Suppressor macrophage (primary cell): Measurements from ENCODE around the gene GKAP1.
"Not testable (repeated sequence)": the region's sequence is repeated elsewhere in the genome, so short reads cannot be mapped to it uniquely, and the experiment has no call there.

Experiments used
- DNase-seq, 4 experiments: peaks; one replicate each; pipeline ENCODE4 v3.0.0-alpha.2; 2020 to 2022
- total RNA-seq, 17 experiments: gene quantifications; one replicate each; lab custom pipeline; 2026; ENCODE audit warnings: mixed read lengths in 6 of 17, inconsistent platforms in 3 of 17; lab: John Stamatoyannopoulos, UW

GKAP1 gene
- total RNA-seq = 0.14 to 2.1 (median 0.81) reads per million in 17 experiments

DNA sequence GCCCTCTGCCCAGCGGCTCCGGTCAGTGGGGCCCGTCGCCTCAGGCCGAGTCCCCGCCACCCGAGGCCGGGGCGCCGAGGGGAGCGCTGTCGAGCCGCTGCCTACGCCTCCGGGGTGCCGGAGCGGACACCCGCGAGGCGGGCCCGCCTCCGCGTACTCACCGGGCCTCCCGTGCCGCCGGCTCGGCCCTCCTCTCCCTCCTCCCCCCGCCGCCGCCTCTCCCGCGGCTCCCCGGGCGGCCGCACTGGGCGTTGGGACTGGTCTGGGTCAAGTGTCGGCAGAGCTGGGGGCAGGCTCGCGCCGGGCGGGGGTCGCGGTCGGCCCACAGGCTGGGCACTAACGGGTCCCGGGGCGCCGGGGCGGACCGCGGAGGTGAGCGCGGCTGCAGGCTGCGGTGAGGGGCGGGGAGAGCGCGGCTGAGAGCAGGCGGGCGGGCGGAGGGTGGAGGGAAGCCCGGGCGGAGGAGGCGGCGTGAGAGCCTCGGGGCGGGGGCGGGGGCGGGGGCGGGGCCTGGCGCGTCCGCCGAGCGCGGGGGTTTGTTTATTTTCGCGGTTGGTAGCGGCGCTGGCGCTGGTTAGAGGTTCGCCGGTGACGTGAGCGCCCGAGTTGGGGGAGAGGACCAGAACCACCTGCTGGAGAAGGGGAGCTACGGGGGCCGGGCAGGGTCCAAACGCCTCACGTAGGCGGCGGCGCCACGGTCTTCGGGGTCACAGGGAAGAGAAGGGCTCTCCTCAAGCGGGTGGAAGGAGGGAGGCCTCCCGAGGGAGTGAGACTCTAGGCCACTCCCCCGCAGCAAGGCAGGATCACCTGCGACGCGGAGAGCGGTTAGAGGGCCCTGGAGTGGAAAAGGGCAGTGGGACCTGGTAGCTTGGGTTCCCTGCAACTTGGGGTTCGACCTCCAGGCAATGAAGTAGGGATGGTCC lies at the start of gene GKAP1:
TSS of gene GKAP1 (minus strand) at position 414 of the 923 bp plus-strand sequence. CDS start 11,252 bp downstream, outside the sequence.
- peak; percentile 53 to 83 (median 68) for DNase-seq

DNA sequence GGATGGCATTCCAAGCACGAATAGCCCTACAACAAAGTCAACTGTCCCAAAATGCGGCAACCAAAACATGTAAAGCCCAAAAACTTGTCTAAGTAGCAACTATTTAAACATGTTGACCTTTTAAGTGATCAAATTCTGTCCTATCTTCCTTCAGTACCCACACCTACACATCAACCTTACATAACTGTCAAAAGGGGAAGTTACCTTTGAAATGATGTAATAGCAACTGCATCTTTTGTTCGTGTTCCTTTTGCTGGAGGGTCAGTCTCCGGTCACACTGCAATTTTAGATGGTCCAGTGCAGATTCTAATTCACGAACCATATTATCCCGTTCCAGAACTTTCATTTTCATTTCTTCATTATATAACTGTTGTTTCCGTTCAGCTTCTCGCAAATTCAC lies 32.3 kb upstream of the GKAP1 start:
- DNase-seq = peak in 2 of 4 experiments; percentile 6 to 11

DNA sequence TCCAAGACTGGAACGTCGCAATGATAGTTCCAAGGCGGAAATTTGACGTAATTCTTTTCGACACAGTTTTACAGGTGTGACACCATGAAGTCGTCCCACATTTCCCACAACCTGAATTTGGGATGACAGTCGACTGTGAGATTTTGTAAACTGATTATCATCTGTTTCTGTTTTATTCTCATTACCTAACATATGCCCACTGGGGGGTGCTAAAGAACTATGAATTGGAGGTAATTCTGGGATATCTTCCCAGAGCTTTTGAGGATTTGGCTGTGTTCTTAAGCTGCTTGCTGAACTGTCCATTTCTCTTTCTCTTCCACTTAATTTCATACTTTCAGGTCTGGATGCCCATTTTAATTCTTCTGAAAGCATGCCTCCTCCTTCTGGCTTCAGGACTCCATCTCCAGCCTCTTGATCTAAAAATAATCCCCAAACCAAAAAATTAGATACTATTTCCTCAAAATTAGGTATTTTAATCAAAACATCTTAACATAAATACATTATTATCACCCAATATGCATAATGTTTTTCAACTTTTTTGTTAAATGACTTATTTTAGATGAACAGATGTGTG lies 19.6 kb upstream of the GKAP1 start:
- not testable (repeated sequence) for DNase-seq

DNA sequence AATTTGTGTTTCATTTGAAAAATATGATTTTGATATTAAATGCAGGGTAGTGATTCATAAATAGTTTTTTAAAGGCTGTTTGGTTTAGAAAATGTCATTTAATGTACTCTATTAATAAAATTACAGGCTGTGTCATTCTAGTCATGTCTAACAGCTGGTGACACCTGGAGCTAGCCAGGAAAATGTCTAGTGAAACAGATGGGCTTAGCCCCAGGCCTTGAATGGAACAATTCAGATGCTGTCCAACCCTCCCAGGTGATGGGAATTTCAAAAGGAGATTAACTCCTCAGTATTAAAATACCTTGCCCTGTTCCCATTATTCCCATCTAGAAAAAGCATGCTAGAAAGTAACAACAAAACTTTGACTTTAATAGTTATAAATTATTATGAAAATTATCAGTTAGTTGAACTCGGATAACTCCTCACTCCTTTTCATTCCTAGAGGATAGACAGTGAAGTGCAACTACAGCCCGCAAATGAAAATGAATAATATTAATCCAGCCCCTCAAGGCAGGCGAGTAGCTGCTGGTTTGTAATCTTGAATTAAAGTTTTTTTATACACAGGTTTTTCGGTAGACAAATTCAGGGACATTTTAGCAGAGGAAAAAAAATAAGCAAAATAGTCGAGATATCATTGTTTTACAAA lies 13.0 kb upstream of the GKAP1 start:
- not testable (repeated sequence) for DNase-seq

DNA sequence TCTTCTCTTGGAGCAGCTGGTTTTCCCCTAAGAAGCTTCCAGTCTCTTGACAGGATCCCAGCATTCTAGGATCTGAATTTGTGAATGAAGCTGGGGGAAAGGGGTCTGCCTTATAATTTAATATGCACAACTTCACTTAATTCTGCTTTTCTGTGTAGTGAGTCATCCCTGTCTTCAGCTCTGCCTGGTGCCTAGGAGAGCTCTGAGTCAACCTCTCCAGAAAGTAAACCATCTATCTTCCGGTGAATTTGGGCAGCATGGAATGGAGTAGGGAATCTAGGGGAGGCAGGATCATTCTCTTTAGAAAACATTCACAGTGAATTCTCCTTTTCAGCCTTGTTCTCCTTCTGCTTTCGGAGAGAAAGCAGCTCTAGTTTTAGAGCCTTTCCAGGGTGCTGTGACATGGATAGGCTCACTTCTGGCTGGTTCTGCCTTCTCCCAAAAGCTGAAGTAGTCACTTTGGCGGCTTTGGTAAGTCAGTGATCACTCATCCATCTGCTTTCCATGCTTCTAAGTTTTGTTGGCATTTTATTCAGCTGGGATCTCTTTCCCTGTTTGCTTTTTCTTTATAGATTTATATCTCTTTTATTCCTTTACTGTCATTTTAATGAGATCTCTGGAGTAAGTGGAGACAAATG lies 7.5 kb upstream of the GKAP1 start:
- not testable (repeated sequence) for DNase-seq

DNA sequence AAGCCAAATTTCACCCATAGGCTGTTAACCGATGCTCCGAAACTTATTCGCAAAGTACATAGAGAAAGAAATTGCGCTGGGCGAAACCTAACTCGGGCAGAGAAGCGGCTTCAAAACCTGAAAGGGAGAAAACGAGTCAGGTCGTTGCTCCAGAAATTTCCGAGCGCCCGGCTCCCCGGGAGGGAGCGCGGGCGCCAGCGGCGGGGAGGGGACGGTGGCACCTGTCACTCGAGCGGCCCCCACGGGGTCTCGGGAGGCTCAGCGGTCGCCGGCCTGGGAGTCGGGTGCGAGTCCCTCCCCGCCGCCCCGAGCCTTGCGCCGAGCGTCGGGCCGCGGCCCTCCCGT lies 586 bp downstream of the GKAP1 start:
- DNase-seq = not testable (repeated sequence)

DNA sequence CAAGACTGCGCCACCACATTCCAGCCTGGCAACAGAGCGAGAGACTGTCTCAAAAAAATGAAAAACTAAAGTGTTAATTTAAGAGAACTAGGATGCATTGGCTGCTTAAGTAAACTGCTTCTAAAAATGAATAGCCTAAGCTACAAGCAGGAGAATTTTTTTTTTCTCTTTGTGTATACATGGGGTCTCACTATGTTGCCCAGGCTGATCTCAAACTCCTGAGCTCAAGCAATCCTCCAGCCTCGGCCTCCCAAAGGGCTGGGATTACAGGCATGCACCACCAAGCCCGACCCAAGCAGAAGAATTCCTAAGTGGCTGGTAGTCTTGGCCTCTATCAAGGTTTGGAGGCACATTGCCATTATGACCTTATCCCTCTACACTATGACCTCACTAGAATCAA lies 2.4 kb downstream of the GKAP1 start:
- DNase-seq = not testable (repeated sequence)

DNA sequence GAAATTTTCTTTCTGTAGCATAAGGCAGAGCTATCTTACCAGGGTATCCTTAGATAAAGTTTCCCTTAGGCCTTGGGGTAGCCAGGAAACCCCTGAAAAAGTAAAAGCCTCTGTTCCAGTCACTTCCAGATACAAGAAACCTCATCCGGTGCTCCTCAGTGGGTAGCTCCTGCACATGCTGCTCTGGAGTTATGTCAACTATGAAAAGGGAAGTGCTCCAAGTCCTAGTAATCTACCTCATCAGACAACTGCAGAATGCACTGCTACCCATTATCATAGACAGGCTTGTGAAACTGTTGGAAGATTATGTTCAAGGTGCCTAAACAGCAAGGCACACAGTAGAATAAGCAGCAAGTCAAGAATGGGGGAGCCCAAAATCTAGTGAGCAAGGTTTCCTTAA lies 8.4 kb downstream of the GKAP1 start:
- peak in 2 of 4 experiments; percentile 15 to 16 for DNase-seq

DNA sequence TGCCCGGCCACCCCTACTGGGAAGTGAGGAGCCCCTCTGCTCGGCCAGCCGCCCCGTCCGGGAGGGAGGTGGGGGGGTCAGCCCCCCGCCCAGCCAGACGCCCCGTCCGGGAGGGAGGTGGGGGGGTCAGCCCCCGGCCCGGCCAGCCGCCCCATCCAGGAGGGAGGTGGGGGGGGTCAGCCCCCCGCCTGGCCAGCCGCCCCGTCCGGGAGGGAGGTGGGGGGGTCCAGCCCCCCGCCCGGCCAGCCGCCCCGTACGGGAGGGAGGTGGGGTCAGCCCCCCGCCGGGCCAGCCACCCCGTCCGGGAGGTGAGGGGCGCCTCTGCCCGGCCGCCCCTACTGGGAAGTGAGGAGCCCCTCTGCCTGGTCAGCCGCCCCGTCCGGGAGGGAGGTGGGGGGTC lies 13.1 kb downstream of the GKAP1 start:
- not testable (repeated sequence) for DNase-seq

DNA sequence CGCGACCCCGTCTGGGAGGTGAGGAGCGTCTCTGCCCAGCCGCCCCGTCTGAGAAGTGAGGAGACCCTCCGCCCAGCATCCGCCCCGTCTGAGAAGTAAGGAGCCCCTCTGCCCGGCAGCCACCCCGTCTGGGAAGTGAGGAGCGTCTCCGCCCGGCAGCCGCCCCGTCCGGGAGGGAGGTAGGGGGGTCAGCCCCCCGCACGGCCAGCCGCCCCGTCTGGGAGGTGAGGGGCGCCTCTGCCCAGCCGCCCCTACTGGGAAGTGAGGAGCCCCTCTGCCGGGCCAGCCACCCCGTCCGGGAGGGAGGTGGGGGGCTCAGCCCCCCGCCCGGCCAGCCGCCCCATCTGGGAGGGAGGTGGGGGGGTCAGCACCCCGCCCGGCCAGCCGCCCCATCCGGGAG lies 13.6 kb downstream of the GKAP1 start:
- DNase-seq = not testable (repeated sequence)

DNA sequence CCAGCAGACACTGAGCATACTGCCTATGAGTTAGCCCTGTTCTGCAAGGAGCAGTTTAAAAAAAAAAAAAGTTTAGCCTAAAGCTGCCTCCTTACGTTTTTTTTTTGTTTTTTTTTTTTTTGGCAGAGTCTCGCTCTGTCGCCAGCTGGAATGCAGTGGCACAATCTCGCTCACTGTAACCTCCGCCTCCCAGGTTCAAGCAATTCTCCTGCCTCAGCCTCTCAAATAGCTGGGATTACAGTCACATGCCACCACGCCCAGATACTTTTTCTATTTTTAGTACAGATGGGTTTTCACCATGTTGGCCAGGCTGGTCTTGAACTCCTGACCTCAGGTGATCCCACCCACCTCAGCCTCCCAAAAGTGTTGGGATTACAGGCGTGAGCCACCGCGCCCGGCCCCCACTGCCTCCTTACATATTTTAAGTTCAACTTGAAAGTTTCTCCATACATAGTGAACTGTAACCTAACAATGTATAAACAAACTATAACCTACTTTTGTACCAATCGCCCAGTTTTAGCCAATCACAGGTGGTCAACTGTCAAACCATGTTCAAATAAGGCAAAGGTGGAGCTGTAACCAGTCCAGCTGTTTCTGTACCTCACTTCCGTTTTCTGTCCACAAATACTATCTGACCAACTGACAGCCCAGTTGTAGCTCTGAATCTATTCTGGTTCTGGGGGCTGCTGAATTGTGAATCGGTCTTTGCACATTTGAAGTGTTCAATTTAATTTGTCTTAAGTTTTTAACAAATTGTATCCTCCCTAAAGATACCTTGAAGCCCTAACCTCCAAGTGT lies 17.1 kb downstream of the GKAP1 start:
- no peak for DNase-seq

DNA sequence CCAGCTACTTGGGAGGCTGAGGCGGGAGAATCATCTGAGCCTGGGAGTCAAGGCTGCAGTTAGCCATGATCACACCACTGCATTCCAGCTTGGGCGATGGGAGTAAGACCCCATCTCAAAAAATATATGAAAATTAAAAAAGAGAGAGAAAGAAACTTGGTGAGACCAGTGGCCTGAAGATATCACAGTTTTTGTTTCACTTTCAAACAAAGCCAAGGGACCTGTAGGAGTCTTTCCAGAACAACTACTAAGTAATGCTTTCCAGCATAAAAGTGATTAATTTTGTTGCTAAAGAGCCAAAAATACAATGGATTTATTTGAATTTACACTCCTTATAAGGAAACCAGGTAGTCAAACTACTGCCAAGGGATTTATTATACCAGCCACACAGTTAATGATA lies 23.5 kb downstream of the GKAP1 start:
- no peak for DNase-seq

DNA sequence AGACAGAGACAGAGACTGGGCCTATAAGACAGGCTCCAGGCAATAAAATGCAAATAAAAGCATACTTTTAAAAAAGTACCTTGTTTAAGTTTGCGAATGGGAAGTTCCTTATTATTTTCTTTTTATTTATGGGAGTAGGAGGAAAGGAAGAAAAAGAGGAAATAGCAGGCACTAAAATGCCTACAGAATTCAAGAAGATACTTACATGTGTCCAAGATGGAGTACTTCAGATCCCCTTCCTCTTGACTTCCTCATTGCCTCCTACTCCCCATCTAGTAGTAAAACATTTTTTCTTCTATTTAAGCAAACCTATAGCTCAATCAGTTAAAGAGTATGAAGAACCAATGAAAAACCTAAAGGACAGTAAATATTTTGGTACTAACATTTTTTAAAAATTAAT lies 24.8 kb downstream of the GKAP1 start:
- peak; percentile 1 to 64 (median 32) for DNase-seq

DNA sequence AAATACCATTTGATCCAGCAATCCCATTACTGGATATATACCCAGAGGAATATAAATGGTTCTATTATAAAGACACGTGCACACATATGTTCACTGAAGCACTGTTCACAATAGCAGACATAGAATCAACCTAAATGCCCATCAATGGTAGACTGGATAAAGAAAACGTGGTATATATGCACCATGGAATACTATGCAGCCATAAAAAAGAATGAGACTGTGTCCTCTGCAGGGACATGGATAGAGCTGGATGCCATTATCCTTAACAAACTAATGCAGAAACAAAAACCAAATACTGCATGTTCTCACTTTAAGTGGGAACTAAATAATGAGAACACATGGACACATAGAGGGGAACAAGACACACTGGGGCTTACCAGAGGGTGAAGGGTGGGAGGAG lies 39.4 kb downstream of the GKAP1 start:
- DNase-seq = no peak

DNA sequence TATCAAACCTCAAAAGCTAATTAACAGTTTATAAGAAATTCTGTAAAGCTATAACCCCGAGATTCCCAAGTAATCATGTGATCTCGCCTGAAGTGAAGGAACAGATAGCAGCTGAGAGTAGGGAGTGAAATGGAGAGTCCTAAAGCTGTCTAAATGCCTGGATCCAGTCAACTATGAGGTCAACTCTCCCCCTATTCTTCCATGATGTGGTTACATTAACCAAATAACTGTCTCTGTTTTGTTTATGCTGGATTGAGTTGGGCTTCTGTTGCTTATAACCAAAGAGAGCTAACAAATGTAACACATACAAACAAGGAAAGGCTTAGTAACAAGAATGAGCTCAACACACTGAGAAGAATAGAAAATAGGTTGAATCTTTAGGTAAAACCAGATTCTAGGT lies 41.6 kb downstream of the GKAP1 start:
- no peak for DNase-seq

DNA sequence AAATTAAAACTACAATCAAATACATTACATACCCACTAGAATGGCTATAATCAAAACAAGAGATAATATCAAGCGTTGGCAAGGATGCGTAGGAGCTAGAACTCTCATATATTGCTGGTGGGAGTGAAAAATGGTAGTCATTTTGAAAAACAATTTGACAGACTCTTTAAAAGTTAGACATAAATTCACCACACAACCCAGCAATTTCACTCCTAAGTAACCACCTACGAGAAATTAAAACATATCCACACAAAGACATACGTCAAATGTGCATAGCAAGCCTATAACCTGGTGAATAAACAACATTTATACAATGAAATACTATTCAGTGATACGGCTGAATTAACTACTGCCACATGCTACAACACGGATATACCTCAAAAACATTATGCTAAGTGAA lies 44.7 kb downstream of the GKAP1 start:
- no peak for DNase-seq

DNA sequence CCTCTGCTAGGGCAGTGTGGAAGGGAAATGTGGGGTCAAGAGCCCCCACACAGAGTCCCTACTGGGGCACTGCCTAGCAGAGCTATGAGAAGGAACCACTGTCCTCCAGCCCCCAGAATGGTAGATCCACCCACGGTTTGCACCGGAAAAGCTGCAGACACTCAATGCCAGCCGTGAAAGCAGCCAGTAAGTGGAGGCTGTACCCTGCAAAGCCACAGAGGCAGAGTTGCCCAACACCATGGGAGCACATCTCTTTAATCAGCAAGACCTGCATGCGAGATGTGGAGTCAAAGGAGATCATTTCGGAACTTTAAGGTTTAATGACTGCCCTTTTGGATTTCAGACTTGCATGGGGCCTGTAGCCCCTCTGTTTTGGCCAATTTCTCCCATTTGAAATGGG lies 52.2 kb downstream of the GKAP1 start:
- no peak for DNase-seq

DNA sequence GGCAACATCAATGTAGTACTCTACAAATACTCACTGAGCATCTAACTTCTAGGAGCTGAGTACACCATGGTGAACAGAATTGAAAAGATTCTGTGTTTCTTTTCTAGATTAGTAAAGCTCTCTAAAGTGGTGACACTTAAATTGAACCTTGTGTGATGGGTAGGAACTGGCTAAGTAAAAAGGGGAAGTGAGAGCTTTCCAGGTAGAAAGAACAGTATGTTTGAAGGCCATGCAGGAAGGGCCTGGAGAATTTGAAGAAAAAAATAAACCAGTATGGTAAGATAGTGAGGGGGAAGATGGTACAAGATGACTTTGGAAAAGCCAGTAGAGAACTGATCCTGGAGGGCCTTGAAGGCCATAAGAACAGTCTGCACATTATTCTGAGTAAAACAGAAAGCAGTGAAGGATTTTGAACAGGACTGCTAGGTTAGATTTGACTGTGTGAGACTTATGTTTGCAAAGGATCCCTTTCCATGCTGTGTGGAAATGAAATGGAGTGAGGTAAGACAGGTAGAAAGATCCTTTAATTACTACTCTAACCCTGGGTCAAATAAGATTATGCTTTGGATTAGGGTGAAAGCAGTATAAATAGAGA lies 63.1 kb downstream of the GKAP1 start:
- DNase-seq = no peak

DNA sequence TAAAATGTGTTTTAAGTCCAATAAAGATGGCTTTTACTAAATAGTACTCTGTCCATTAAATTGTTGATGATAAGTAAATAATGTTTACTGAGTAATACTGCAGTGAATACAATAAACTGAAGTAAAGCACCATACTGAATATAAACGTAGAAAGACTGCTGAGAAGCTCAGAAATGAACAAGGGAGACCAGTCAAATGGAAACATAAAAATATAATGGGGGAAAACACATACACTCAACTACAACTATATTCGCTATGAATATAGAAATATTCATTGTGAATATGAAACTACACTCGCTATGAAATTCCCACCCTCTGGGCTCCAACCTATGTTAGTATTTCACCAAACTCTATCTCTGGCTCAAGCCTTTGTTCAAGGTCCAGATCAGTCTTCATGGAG lies 67.9 kb downstream of the GKAP1 start:
- DNase-seq = no peak

DNA sequence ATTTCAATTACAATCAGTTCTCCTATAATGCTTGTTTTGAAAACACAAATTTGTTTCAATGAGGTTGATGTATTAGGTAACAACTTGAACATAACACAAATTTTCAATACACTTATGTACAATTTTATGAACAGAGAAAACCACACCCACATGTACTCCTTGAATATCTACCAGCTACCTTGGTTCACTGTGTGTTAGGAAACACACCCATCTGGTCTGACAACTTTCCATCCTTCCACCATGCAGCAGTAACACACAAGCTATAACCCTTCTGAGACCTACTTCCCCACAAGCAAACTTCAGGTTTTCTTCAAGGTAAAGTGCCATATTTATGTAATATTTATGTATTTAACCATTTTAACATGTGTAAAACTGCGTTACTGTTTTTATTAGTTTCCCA lies 73.4 kb downstream of the GKAP1 start:
- no peak for DNase-seq

DNA sequence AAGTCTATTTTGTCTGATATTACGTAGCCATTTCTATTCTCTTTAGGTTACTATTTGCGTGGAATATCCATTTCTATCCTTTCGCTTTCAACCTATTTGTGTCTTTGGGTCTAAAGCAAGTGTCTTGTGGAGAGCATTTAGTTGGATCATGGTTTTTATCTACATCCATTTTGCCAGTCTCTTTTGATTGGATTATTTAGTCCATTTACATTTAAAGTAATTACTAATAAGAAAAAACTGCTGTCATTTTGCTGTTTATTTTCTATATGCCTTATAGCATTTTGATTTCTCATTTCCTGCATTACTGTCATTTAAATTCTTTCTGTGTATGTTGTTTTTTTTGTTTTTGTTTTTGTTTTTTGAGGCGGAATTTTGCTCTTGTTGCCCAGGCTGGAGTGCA lies 83.8 kb downstream of the GKAP1 start:
- DNase-seq = no peak
